ENCODE data around the gene PDGFRA.

Gene PDGFRA

DNA sequence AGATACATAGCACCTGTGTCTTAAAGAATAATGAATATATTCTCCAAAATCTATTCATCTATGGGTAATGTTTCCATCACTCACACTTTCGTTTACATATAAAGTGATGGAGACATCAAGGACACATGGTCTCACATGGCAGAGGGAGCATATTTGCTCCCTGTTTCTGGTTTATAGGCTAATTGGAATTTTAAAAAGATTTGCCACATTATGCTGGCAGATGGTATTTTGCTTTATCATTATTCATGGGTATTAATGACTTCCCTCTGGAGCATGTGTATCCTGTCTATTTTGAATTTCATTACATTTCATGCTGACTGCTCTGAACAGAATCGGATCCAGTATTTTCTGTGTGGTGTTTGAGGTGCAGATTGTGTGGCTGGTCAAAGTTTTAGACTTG is 79.0 kb downstream of the PDGFRA start:
- CTCF ChIA-PET, result interaction anchor here (0.6 to 1.5 kb wide), 2 partner anchors 12 to 21 kb away, joined by 3 read pairs; no protein-coding TSS in a partner anchor
- Histone ChIP-seq H3K36me3 (ENCODE audit: control insufficient read depth in 2 of 2, insufficient read depth in 1 of 2, low read length in 2 of 2) (no peaks in the 10 kb centered on the region), H3K9me3 (ENCODE audit: control insufficient read depth, insufficient read depth, low read depth, low read length) (no peaks in the 10 kb centered on the region), H3K27ac (ENCODE audit: extremely low read depth, low read depth, low read length) (no peak overlapping the region), H3K4me3 (ENCODE audit: low read depth, low read length) (no peak overlapping the region), H3K4me1 (ENCODE audit: control insufficient read depth, insufficient read depth, low read length) (no peaks in the 10 kb centered on the region)
- TF ChIP-seq ZNF571 (tag by site-specific recombination; IDR thresholded peaks at IDR 0.05) (no peak), ZNF239 (tag by site-specific recombination; IDR thresholded peaks at IDR 0.05) (no peak), ZNF416 (tag by site-specific recombination; IDR thresholded peaks at IDR 0.05) (no peak), ZNF768 (tag by site-specific recombination; IDR thresholded peaks at IDR 0.05) (no peak), ZFP69B (tag by site-specific recombination; IDR thresholded peaks at IDR 0.05) (no peak), ZNF221 (tag by site-specific recombination; IDR thresholded peaks at IDR 0.05; ENCODE audit: borderline replicate concordance) (no peak), ZIC2 (tag by site-specific recombination; IDR thresholded peaks at IDR 0.05) (no peak), OSR2 (tag by site-specific recombination; IDR thresholded peaks at IDR 0.05) (no peak), KLF7 (tag by site-specific recombination; IDR thresholded peaks at IDR 0.05; ENCODE audit: borderline replicate concordance) (no peak), ZNF521 (tag by site-specific recombination; IDR thresholded peaks at IDR 0.05) (no peak), ZNF302 (tag by site-specific recombination; IDR thresholded peaks at IDR 0.05; ENCODE audit: low read depth) (no peak), KLF10 (tag by site-specific recombination; IDR thresholded peaks at IDR 0.05) (no peak), ZNF558 (tag by site-specific recombination; IDR thresholded peaks at IDR 0.05) (no peak), TRIM28 (IDR thresholded peaks at IDR 0.05; ENCODE audit: borderline replicate concordance, low read length) (no peak), ZNF2 (tag by site-specific recombination; IDR thresholded peaks at IDR 0.05) (no peak), KLF1 (tag by site-specific recombination; IDR thresholded peaks at IDR 0.05) (no peak), ZNF184 (tag by site-specific recombination; IDR thresholded peaks at IDR 0.05) (no peak), ZBTB48 (tag by site-specific recombination; IDR thresholded peaks at IDR 0.05) (no peak), ZNF585B (tag by site-specific recombination; IDR thresholded peaks at IDR 0.05) (no peak)
- TF ChIP-seq, protein P1, sequence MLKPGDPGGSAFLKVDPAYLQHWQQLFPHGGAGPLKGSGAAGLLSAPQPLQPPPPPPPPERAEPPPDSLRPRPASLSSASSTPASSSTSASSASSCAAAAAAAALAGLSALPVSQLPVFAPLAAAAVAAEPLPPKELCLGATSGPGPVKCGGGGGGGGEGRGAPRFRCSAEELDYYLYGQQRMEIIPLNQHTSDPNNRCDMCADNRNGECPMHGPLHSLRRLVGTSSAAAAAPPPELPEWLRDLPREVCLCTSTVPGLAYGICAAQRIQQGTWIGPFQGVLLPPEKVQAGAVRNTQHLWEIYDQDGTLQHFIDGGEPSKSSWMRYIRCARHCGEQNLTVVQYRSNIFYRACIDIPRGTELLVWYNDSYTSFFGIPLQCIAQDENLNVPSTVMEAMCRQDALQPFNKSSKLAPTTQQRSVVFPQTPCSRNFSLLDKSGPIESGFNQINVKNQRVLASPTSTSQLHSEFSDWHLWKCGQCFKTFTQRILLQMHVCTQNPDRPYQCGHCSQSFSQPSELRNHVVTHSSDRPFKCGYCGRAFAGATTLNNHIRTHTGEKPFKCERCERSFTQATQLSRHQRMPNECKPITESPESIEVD (tag by site-specific recombination; IDR thresholded peaks at IDR 0.05), result no peak
- POLR2A ChIA-PET, result no interaction called here

DNA sequence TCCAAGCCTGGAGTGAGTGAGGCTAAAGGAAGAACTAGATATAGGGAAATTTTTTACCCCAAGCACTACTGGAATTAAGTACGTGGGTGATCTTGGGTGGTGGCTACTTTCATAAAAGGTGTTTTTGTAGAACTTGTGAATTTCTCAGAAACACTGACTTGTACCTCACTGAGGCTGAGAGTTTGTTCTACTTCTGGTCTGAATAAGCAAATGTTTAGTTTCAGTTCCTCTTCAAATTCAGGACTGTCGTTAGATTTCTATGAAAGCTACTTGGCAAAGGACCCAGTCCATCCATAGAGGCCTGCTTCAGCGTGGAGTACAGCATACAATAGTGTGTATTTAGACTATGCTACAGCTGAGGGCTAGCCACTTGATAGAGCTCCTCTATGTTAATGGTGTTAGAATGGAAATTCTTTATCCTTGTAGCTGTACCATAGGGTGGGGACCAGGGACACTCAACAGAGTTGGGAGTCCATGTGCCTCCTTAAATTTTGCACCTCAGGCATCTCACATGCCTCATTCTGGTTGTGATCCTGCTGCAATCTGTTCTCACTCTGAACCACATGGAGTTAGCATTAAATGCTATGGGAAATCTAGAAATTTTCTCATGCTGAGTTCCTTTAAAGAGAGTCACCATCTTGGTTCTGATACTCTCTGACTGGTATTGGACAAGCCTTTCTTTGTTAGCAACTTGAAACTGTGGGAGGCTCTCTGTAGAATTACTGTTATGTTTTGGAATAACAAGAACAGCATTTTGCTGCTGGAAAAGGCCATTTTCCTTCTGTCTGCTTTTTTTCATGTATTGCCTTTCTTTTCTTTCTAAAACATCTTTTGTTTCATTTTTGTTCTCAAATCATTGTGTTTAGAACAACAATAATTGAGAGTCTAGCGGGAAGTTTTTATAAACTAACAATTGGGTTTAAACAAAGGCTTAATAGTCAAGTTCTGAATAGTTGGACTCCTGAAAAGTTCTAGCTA is 86.8 kb downstream of the PDGFRA start:
- CTCF ChIA-PET, result interaction anchor here (0.8 kb wide), 1 partner anchor 13 kb away, joined by 3 read pairs; no protein-coding TSS in a partner anchor
- H3K27ac ChIP-seq (ENCODE audit: extremely low read depth, low read depth, low read length), result no peak overlapping the region
- H3K9me3 ChIP-seq (ENCODE audit: control insufficient read depth, insufficient read depth, low read depth, low read length), result no peaks in the 10 kb centered on the region
- no peaks in the 10 kb centered on the region for H3K4me1 ChIP-seq (ENCODE audit: control insufficient read depth, insufficient read depth, low read length)
- H3K36me3 ChIP-seq (ENCODE audit: control insufficient read depth in 2 of 2, insufficient read depth in 1 of 2, low read length in 2 of 2), result no peaks in the 10 kb centered on the region
- POLR2A ChIA-PET, result no interaction called here
- no peak overlapping the region for H3K4me3 ChIP-seq (ENCODE audit: low read depth, low read length)
- TF ChIP-seq ZNF221 (tag by site-specific recombination; IDR thresholded peaks at IDR 0.05; ENCODE audit: borderline replicate concordance), result no peak
- no peak for TF ChIP-seq PRDM1 (tag by site-specific recombination; IDR thresholded peaks at IDR 0.05)
- TF ChIP-seq ZNF311 (tag by site-specific recombination; IDR thresholded peaks at IDR 0.05; ENCODE audit: borderline replicate concordance), result no peak
- TF ChIP-seq ZNF571 (tag by site-specific recombination; IDR thresholded peaks at IDR 0.05), result no peak
- TF ChIP-seq ZNF660 (tag by site-specific recombination; IDR thresholded peaks at IDR 0.05), result no peak
- no peak for TF ChIP-seq ZNF2 (tag by site-specific recombination; IDR thresholded peaks at IDR 0.05)
- TF ChIP-seq ZNF248 (tag by site-specific recombination; IDR thresholded peaks at IDR 0.05), result no peak
- TF ChIP-seq, protein P2, sequence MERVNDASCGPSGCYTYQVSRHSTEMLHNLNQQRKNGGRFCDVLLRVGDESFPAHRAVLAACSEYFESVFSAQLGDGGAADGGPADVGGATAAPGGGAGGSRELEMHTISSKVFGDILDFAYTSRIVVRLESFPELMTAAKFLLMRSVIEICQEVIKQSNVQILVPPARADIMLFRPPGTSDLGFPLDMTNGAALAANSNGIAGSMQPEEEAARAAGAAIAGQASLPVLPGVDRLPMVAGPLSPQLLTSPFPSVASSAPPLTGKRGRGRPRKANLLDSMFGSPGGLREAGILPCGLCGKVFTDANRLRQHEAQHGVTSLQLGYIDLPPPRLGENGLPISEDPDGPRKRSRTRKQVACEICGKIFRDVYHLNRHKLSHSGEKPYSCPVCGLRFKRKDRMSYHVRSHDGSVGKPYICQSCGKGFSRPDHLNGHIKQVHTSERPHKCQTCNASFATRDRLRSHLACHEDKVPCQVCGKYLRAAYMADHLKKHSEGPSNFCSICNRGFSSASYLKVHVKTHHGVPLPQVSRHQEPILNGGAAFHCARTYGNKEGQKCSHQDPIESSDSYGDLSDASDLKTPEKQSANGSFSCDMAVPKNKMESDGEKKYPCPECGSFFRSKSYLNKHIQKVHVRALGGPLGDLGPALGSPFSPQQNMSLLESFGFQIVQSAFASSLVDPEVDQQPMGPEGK (tag by site-specific recombination; IDR thresholded peaks at IDR 0.05), result no peak
- TF ChIP-seq, protein P3, sequence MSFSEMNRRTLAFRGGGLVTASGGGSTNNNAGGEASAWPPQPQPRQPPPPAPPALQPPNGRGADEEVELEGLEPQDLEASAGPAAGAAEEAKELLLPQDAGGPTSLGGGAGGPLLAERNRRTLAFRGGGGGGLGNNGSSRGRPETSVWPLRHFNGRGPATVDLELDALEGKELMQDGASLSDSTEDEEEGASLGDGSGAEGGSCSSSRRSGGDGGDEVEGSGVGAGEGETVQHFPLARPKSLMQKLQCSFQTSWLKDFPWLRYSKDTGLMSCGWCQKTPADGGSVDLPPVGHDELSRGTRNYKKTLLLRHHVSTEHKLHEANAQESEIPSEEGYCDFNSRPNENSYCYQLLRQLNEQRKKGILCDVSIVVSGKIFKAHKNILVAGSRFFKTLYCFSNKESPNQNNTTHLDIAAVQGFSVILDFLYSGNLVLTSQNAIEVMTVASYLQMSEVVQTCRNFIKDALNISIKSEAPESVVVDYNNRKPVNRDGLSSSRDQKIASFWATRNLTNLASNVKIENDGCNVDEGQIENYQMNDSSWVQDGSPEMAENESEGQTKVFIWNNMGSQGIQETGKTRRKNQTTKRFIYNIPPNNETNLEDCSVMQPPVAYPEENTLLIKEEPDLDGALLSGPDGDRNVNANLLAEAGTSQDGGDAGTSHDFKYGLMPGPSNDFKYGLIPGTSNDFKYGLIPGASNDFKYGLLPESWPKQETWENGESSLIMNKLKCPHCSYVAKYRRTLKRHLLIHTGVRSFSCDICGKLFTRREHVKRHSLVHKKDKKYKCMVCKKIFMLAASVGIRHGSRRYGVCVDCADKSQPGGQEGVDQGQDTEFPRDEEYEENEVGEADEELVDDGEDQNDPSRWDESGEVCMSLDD (tag by site-specific recombination; IDR thresholded peaks at IDR 0.05), result no peak
- TF ChIP-seq, protein P4, sequence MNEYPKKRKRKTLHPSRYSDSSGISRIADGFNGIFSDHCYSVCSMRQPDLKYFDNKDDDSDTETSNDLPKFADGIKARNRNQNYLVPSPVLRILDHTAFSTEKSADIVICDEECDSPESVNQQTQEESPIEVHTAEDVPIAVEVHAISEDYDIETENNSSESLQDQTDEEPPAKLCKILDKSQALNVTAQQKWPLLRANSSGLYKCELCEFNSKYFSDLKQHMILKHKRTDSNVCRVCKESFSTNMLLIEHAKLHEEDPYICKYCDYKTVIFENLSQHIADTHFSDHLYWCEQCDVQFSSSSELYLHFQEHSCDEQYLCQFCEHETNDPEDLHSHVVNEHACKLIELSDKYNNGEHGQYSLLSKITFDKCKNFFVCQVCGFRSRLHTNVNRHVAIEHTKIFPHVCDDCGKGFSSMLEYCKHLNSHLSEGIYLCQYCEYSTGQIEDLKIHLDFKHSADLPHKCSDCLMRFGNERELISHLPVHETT (tag by site-specific recombination; IDR thresholded peaks at IDR 0.05), result no peak
- TF ChIP-seq ZNF549 (tag by site-specific recombination; IDR thresholded peaks at IDR 0.05), result no peak

Data from HEK293 (cell line).